Stomach smooth muscle (tissue), 2 donors: ENCODE measurements around the gene KCNC1.

Source experiments
- H3K27ac ChIP-seq: one replicate; pipeline ENCODE4 v1.7.0; 2013; ENCODE audit warnings: mild to moderate bottlenecking, low read length, inconsistent platforms
- H3K27me3 ChIP-seq, 2 donors: one replicate each; pipeline ENCODE4 v1.7.0; 2013; ENCODE audit warnings: low read length in 2 of 2; ENCODE audit not compliant: insufficient read depth in 2 of 2, control insufficient read depth in 1 of 2
- H3K36me3 ChIP-seq, 2 donors: one replicate each; pipeline ENCODE4 v1.7.0; 2013; ENCODE audit warnings: low read length in 2 of 2; ENCODE audit not compliant: control insufficient read depth in 2 of 2, insufficient read depth in 2 of 2
- H3K4me1 ChIP-seq: one replicate; pipeline ENCODE4 v1.7.0; 2013; ENCODE audit warnings: low read length; ENCODE audit not compliant: control insufficient read depth, insufficient read depth
- H3K4me3 ChIP-seq, 2 donors: one replicate each; pipeline ENCODE4 v1.7.0; 2013; ENCODE audit warnings: low read length in 2 of 2
- H3K9ac ChIP-seq, 2 donors: one replicate each; pipeline ENCODE4 v1.7.0; 2013; ENCODE audit warnings: low read length in 2 of 2, mild to moderate bottlenecking in 1 of 2
- H3K9me3 ChIP-seq, 2 donors: one replicate each; pipeline ENCODE4 v1.7.0; 2013; ENCODE audit warnings: low read length in 2 of 2; ENCODE audit not compliant: control insufficient read depth in 2 of 2
- donor health status: healthy.
- donor health status: Pancreatic carcinoma.

KCNC1 gene

DNA sequence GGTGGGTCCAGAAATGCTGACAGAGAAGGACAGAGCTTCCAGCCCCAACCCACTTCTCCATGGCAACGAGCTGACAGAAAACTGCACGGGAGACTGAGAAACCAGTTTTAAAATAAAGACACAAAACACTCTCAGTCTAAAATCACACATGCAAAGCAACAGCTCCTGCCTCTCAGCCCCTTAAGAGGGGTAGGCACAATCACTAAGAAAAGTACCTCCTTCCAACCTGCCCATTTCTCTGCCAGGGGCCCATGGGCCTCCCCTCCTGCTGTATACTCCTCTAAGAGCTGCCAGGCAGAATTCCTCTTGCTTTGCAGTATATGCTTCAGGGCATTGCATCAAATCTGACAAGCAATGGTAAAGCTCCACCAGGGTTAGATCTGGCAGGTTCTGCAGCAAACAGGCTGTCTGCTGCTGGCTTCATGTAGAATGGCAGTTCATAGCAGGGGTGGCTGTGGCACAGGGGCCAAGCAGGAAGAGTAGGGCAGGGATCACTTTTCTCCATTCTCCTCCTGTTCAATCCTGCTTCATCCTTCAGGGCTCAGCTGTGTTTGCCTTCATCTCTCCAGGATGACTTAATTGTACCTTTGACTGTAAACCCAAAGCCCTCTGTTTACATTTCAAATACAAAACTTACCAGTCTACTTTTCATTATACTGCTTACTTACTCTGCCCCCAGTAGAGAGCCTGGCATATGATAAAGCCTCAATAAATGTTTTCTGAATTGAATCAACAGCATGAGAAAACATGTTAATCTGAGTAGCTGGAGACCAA is 77.7 kb downstream of the KCNC1 start:
- Histone ChIP-seq H3K36me3 (no peaks in the 10 kb centered on the region), H3K4me1 (peaks cover 26% of the 10 kb centered on the region), H3K9me3 (no peaks in the 10 kb centered on the region), H3K4me3 (no peak overlapping the region), H3K27ac (no peak overlapping the region), H3K27me3 (no peaks in the 10 kb centered on the region), H3K9ac (no peak overlapping the region)

DNA sequence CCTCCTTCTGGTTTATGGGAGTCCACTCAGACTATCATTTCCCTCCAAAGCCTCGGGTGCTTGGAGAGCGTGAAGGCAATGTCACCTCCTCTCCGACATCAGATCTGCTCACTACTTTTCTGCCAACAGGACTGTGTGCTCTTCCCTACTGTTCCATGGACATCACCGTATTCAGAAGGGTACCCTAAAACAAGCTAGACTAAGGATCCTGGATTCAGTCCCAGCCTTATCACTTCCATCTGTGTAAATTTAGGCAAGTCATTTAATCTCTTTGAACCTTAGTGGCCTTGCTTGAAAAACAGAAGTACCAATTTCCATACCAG is 78.2 kb downstream of the KCNC1 start:
- Histone ChIP-seq H3K36me3 (no peaks in the 10 kb centered on the region), H3K27ac (no peak overlapping the region), H3K4me1 (peaks cover 26% of the 10 kb centered on the region), H3K9ac (no peak overlapping the region), H3K4me3 (no peak overlapping the region), H3K9me3 (no peaks in the 10 kb centered on the region), H3K27me3 (no peaks in the 10 kb centered on the region)

DNA sequence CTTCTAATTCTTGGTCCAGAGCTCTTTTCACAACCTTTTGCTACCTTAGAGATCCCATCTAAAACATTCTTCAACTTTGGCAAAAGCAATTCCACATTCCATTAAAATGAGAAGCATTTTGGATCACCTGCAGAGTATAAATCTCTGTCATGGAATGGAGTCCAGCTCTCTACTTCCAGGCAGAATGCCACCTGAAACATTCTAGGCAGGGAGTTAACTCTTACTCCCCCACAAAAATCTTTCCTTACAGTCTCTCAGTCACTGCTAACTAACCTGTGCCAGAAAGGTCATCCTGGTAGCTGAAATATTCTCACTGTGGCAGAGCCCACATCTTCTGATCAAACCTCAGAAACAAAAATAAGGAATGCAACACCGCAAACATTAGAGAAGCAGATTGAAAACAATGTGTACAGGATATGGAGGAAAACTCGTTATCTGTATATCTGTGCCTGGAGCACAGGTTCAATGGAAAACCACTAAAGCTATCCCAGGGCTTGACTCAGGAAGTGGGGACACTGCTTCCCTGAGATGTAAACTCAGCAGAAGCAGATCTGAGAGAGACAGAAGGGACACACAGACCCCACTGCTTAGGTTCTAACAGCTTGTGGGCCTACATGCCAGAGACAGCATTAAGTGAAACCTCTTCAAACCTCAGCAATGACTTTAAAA is 78.9 kb downstream of the KCNC1 start:
- Histone ChIP-seq H3K27ac (no peak overlapping the region), H3K4me1 (peaks cover 26% of the 10 kb centered on the region)

DNA sequence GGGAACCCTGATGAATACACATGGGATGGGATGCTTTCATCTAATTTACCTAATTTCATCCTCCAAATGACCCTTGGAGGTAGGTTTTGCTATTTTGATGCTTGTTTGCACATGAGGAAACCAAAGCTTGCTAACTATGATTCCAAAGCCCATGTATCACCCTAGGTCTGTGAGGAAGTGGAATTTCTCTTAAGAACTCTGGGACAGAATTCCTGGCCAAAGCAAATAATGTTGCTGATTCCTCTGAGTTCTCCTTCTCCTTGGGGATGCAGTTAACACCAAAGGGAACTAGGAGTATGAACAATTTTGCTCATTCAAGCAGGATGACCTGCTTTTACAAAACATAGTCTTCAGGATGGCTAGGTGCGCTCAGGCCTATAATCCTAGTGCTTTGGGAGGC is 80.0 kb downstream of the KCNC1 start:
- H3K4me3 ChIP-seq, result no peak overlapping the region
- H3K27me3 ChIP-seq, result no peaks in the 10 kb centered on the region
- peaks cover 26% of the 10 kb centered on the region for H3K4me1 ChIP-seq
- H3K36me3 ChIP-seq, result no peaks in the 10 kb centered on the region
- H3K9me3 ChIP-seq, result no peaks in the 10 kb centered on the region
- H3K27ac ChIP-seq, result no peak overlapping the region
- H3K9ac ChIP-seq, result no peak overlapping the region

More for the DNA sequence above, 78.9 kb downstream of the KCNC1 start:
- H3K27me3 ChIP-seq, result no peaks in the 10 kb centered on the region
- H3K36me3 ChIP-seq, result no peaks in the 10 kb centered on the region
- H3K4me3 ChIP-seq, result no peak overlapping the region
- H3K9me3 ChIP-seq, result no peaks in the 10 kb centered on the region
- H3K9ac ChIP-seq, result no peak overlapping the region

DNA sequence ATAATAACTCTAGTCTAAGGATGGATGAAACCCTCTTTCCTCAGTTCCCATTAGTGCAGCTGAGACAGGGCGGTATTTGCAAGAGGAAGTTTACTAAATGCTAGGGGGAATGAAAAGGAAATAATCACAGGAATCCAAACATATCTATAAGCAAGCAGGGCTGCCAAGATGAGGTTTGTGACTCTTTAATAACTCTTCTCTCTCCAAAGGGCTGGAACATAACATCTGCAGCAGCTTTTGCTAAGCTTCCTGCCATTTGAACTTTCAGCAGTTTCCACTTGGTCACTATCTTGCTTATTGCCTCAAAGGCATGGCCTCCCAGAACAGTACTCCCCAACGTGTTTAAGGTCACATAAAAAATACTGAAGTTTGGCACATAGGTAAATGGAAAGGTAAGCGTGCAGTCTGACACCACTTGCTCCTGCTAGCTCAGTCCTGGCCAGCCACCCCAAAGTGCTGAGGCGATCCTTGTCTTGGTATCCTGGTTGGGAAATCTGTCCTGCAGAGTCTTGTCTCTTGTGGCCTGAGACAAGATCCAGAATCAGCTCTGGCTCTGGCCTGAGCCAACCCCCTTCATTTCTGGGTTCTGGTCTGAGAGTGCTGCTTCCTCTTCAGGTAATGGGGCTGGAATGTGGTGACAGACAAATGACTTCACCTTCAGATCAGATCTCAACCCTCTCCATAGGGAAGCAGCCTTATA is 81.8 kb downstream of the KCNC1 start:
- Histone ChIP-seq H3K4me1 (peaks cover 26% of the 10 kb centered on the region), H3K27ac (no peak overlapping the region), H3K27me3 (no peaks in the 10 kb centered on the region), H3K9me3 (no peaks in the 10 kb centered on the region), H3K36me3 (no peaks in the 10 kb centered on the region), H3K4me3 (no peak overlapping the region), H3K9ac (no peak overlapping the region)

DNA sequence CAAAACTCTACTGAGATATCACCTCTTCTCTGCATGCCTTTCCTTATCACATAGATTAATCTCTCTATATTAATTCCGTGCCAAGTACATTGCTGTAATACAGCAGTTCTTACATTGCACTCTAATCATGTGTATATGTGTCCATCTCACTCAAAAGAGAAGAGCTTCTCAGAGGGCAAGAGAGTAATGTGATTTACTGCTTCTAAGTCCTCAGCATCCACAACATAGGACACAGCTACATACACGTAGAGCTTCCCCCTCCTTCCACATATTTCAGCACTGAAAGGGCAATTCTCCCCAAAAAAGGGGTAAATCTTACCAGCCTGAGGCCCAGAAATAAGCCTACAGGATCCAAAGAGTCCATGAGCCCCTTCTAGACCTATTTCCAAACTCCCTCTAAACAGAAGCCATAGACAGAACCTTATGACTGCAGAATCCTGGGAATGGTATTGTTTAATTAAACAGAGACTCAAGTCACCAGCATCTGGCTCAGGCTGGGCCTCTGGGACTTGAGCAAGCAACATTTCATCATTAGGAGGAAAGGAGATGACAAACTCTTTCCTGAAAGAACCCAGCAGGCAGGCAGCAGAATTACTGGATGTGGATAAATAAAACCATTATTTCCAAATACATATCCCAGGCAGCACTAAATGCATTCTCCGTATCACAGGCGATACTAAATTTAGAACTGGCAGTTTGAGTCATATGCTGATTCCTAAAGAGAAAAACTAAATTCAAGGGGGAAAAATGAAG is 87.2 kb downstream of the KCNC1 start:
- H3K27me3 ChIP-seq, result no peaks in the 10 kb centered on the region
- no peak overlapping the region for H3K27ac ChIP-seq
- no peaks in the 10 kb centered on the region for H3K36me3 ChIP-seq
- H3K4me1 ChIP-seq, result peaks cover 12% of the 10 kb centered on the region
- no peak overlapping the region for H3K4me3 ChIP-seq
- H3K9ac ChIP-seq, result no peak overlapping the region
- no peaks in the 10 kb centered on the region for H3K9me3 ChIP-seq

DNA sequence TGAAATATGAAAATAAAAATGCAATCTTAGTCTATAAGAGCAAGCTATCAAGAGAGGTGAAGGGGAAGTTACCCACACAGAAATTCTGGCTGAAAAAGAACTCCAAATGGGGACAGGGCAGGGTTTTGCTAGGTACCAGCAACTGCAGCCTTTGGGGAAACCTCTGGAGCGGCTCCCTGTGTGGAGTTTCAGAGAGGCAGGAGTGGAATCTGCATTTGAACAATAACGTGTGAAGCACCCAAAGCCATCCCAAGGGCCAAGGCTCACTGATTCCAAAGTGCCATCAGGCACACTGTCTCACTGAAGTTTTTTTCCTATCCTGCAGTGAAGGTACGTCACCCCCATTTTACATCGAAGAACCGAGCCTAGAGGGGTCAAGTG is 87.8 kb downstream of the KCNC1 start:
- Histone ChIP-seq H3K4me1 (peaks cover 12% of the 10 kb centered on the region), H3K9me3 (no peaks in the 10 kb centered on the region), H3K9ac (no peak overlapping the region), H3K27ac (no peak overlapping the region), H3K4me3 (no peak overlapping the region), H3K36me3 (no peaks in the 10 kb centered on the region), H3K27me3 (no peaks in the 10 kb centered on the region)

DNA sequence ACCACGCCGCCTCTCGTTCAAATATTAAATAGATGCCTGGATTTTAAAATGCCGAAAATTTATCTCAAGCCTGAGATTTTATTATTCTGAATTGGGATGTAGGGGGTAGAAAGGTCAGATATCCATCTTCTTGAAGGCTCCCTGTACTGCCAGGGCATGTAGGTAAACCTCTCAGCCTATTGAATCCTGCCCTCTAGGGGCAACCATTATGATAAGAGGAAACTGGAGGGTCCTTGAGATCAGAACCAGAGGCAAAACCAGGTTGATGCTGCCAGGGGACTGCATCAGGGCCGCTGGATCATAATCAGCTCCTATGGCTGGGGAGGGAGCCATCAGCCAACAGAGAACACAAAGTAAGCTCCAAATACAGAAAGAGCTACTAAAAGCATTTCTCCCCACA is 92.4 kb downstream of the KCNC1 start:
- Histone ChIP-seq H3K4me1 (peaks cover 7% of the 10 kb centered on the region), H3K27me3 (no peaks in the 10 kb centered on the region), H3K9ac (no peak overlapping the region), H3K9me3 (no peaks in the 10 kb centered on the region), H3K36me3 (no peaks in the 10 kb centered on the region), H3K27ac (no peak overlapping the region), H3K4me3 (no peak overlapping the region)

DNA sequence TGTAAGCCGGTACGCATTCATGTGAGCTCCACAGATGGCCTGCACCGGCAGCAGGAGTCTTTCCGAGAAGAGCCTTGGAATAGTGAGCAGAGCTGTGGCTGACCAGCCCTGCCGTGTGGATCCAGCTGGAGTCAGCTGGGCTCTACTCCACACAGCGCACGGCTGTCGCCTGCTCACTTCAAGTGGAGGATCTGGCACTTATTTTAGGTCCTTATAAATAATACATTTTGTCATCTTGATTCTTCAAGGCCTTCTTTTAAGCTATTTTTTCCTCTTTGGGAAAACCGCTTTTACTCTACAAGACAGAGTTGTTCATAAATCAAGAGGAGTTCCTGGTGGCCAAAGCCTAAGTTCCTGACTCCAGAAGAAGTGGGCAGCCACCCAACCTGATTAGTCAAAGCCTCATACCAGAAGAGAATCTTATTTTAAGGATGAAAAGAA is 93.8 kb downstream of the KCNC1 start:
- Histone ChIP-seq H3K27ac (no peak overlapping the region), H3K27me3 (no peaks in the 10 kb centered on the region), H3K36me3 (no peaks in the 10 kb centered on the region), H3K4me3 (no peak overlapping the region), H3K9me3 (no peaks in the 10 kb centered on the region), H3K4me1 (no peaks in the 10 kb centered on the region), H3K9ac (no peak overlapping the region)

DNA sequence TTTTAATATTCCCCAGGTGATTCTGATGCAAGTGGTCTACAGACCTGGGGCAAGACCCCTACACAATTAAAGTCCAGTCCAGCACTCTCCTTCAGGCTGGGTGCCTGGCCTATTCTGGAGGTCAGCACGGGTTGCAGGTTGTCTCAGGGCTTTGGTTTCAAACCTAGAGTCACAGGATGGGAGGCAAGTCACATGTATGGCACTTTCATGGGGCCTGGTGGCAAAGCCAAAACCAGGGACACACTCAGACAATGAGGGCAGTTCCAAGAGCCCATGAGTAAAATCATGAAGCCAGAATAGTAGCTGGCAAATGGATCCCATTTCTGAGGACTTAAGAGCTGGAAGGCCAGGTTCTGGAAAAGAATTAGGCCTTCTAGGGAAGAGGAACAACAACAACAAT is 96.6 kb downstream of the KCNC1 start:
- Histone ChIP-seq H3K9me3 (no peaks in the 10 kb centered on the region), H3K27me3 (no peaks in the 10 kb centered on the region), H3K4me3 (no peak overlapping the region), H3K9ac (no peak overlapping the region), H3K4me1 (no peaks in the 10 kb centered on the region), H3K27ac (no peak overlapping the region), H3K36me3 (no peaks in the 10 kb centered on the region)
